ENCODE measurements around the gene DENND1A.
A peak's percentile ranks its signal among the peaks of the same experiment; 100 is the strongest.

The DENND1A gene

GRCh38 chr9:123552530-123552929 lies 377.4 kb downstream of the DENND1A start:
- no peak for DNase-seq

GRCh38 chr9:123551734-123552133 lies 378.2 kb downstream of the DENND1A start:
- no peak for DNase-seq

GRCh38 chr9:123550797-123551196 lies 379.1 kb downstream of the DENND1A start:
- DNase-seq: no peak

- DNase-seq: no peak
These were observed 379.9 kb downstream of the DENND1A start for GRCh38 chr9:123550012-123550411.

GRCh38 chr9:123548741-123549545 lies 381.0 kb downstream of the DENND1A start:
- DNase-seq: no peak

GRCh38 chr9:123544007-123544827 lies 385.7 kb downstream of the DENND1A start:
- peak; percentile 22 for DNase-seq

GRCh38 chr9:123543492-123543891 lies 386.4 kb downstream of the DENND1A start:
- no peak for DNase-seq

GRCh38 chr9:123542435-123543225 lies 387.3 kb downstream of the DENND1A start:
- DNase-seq: no peak

- no peak for DNase-seq
These were observed 388.5 kb downstream of the DENND1A start for GRCh38 chr9:123541411-123541810.

GRCh38 chr9:123540457-123540856 lies 389.5 kb downstream of the DENND1A start:
- DNase-seq: no peak

- no peak for DNase-seq
These were observed 392.1 kb downstream of the DENND1A start for GRCh38 chr9:123537809-123538208.

GRCh38 chr9:123536455-123536868 lies 393.5 kb downstream of the DENND1A start:
- DNase-seq: no peak

GRCh38 chr9:123534336-123534735 lies 395.6 kb downstream of the DENND1A start:
- no peak for DNase-seq

GRCh38 chr9:123530244-123530643 lies 399.7 kb downstream of the DENND1A start:
- no peak for DNase-seq

GRCh38 chr9:123528501-123528900 lies 401.4 kb downstream of the DENND1A start:
- no peak for DNase-seq

GRCh38 chr9:123527981-123528380 lies 401.9 kb downstream of the DENND1A start:
- no peak for DNase-seq

GRCh38 chr9:123525957-123526356 lies 404.0 kb downstream of the DENND1A start:
- no peak for DNase-seq

GRCh38 chr9:123525424-123525823 lies 404.5 kb downstream of the DENND1A start:
- DNase-seq: no peak

GRCh38 chr9:123524866-123525265 lies 405.1 kb downstream of the DENND1A start:
- DNase-seq: no peak

GRCh38 chr9:123523845-123524244 lies 406.1 kb downstream of the DENND1A start:
- no peak for DNase-seq

GRCh38 chr9:123523001-123523400 lies 406.9 kb downstream of the DENND1A start:
- no peak for DNase-seq

GRCh38 chr9:123522251-123522650 lies 407.7 kb downstream of the DENND1A start:
- no peak for DNase-seq

GRCh38 chr9:123518338-123518737 lies 411.6 kb downstream of the DENND1A start:
- no peak for DNase-seq

All from NCI-H2029 treated with DMSO at 0.1 percent for 48 hours (cell line).